Measurements from ENCODE around the gene PPM1G.

DNA sequence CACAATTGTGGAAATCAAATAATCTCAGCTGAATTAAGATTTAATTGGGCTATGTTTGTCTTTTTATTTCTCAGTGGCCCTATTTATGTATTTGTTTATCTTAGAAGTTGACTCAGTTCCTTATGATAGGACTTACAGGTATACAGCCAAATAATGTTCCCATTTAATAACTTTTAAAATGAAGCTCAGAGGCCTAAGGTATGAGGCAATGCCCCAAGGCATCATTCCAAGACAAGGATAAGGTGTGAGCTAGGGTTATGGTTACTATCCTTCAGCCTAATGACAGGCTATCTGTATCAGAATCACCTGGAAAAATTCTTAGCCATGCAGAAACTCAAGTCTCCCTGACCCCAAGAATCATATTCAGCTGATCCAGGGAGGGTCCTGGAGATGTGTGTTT, 11.6 kb upstream of the PPM1G start:
- TF ChIP-seq, protein P1, sequence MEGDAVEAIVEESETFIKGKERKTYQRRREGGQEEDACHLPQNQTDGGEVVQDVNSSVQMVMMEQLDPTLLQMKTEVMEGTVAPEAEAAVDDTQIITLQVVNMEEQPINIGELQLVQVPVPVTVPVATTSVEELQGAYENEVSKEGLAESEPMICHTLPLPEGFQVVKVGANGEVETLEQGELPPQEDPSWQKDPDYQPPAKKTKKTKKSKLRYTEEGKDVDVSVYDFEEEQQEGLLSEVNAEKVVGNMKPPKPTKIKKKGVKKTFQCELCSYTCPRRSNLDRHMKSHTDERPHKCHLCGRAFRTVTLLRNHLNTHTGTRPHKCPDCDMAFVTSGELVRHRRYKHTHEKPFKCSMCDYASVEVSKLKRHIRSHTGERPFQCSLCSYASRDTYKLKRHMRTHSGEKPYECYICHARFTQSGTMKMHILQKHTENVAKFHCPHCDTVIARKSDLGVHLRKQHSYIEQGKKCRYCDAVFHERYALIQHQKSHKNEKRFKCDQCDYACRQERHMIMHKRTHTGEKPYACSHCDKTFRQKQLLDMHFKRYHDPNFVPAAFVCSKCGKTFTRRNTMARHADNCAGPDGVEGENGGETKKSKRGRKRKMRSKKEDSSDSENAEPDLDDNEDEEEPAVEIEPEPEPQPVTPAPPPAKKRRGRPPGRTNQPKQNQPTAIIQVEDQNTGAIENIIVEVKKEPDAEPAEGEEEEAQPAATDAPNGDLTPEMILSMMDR (IDR thresholded peaks at IDR 0.05): no peak
- TF ChIP-seq POLR2A (IDR thresholded peaks at IDR 0.05): no peak
